Keratinocyte (primary cell): Measurements from ENCODE around the gene ZFP36L2. TPM values are rescaled to one million over a fixed set of nuclear protein-coding genes. Genes with fewer than 3 reads are reported as not detected.
A peak's percentile ranks its signal among the peaks of the same experiment; 100 is the strongest.

Experiments used
- DNase-seq: peaks from one replicate; pipeline ENCODE4 v3.0.0-alpha.2; 2011; ENCODE audit warnings: low read depth, missing footprints, low spot score
- FAIRE-seq: peaks from 2 replicates; lab custom pipeline; 2011; peaks lifted over from hg19 to GRCh38; lab: Jason Lieb, UNC
- H2AFZ ChIP-seq: 2 replicates; pipeline ENCODE4 v1.6.0; 2012; ENCODE audit warnings: low read length, control low read depth, inconsistent platforms; ENCODE audit not compliant: control insufficient read depth
- H3K27ac ChIP-seq: 2 replicates; pipeline ENCODE4 v1.5.1; 2011; ENCODE audit warnings: low read length; ENCODE audit not compliant: control insufficient read depth, insufficient read depth
- H3K27me3 ChIP-seq: 3 replicates; pipeline ENCODE4 v1.6.0; 2011; ENCODE audit warnings: low read length; ENCODE audit not compliant: control insufficient read depth, insufficient read depth; ENCODE audit errors: extremely low read depth
- H3K36me3 ChIP-seq, 2 experiments: 2 replicates in 1 of 2; 3 replicates in 1 of 2; pipeline ENCODE4 v1.5.1; 2011; ENCODE audit warnings: low read length in 2 of 2, mild to moderate bottlenecking in 1 of 2; ENCODE audit not compliant: control insufficient read depth in 2 of 2, insufficient read depth in 2 of 2; ENCODE audit errors: extremely low read depth in 1 of 2
- H3K4me1 ChIP-seq: 3 replicates; pipeline ENCODE4 v1.5.1; 2011; ENCODE audit warnings: low read length; ENCODE audit not compliant: control insufficient read depth, insufficient read depth; ENCODE audit errors: extremely low read depth
- H3K4me2 ChIP-seq: 3 replicates; pipeline ENCODE4 v1.6.0; 2011; ENCODE audit warnings: low read depth, low read length; ENCODE audit not compliant: control insufficient read depth, insufficient read depth; ENCODE audit errors: extremely low read depth
- H3K4me3 ChIP-seq, 3 experiments: fragments of 200-600 bp in 1 of 3; sonication (generic) in 1 of 3; 2 replicates in 2 of 3; 3 replicates in 1 of 3; pipeline ENCODE4 v1.5.1; 2011 to 2016; ENCODE audit warnings: low read length in 3 of 3, mild to moderate bottlenecking in 3 of 3, control low read depth in 2 of 3, inconsistent platforms in 1 of 3, low read depth in 1 of 3, mixed read lengths in 1 of 3, mixed run types in 1 of 3, moderate library complexity in 1 of 3; ENCODE audit not compliant: control insufficient read depth in 2 of 3, insufficient read depth in 2 of 3; ENCODE audit errors: extremely low read depth in 1 of 3
- H3K79me2 ChIP-seq: 2 replicates; pipeline ENCODE4 v1.6.0; 2012; ENCODE audit warnings: low read length; ENCODE audit not compliant: control insufficient read depth, insufficient read depth
- H3K9ac ChIP-seq: 3 replicates; pipeline ENCODE4 v1.6.0; 2011; ENCODE audit warnings: low read length; ENCODE audit not compliant: control insufficient read depth, insufficient read depth; ENCODE audit errors: extremely low read depth
- H3K9me1 ChIP-seq: 3 replicates; pipeline ENCODE4 v1.6.0; 2011; ENCODE audit warnings: low read length; ENCODE audit not compliant: control insufficient read depth, insufficient read depth; ENCODE audit errors: extremely low read depth
- H3K9me3 ChIP-seq: 2 replicates; pipeline ENCODE4 v1.5.1; 2012; ENCODE audit warnings: low read depth, low read length; ENCODE audit not compliant: control insufficient read depth
- H4K20me1 ChIP-seq: 3 replicates; pipeline ENCODE4 v1.6.0; 2011; ENCODE audit warnings: low read length; ENCODE audit not compliant: control insufficient read depth, insufficient read depth; ENCODE audit errors: extremely low read depth
- CTCF ChIP-seq, 3 experiments: IDR thresholded peaks in 1 of 3; conservative IDR thresholded peaks in 1 of 3; optimal IDR thresholded peaks in 1 of 3; 2 replicates in 2 of 3; 3 replicates in 1 of 3; pipeline versions ENCODE3 to v1.5.1; 2011; ENCODE audit warnings: low read length in 3 of 3, mild to moderate bottlenecking in 3 of 3, moderate library complexity in 2 of 3, control low read depth in 1 of 3, inconsistent platforms in 1 of 3; ENCODE audit not compliant: insufficient read depth in 2 of 3; ENCODE audit errors: extremely low read depth in 1 of 3
- EZH2 ChIP-seq: IDR thresholded peaks from one replicate; pipeline ENCODE4 v1.6.1; 2012; ENCODE audit warnings: inconsistent platforms, mild to moderate bottlenecking, low read length, moderate library complexity
- dilution Hi-C: fragments of 300-500 bp; cut with MboI; formaldehyde crosslinking; loops from one replicate; pipeline ENCODE4 v1.7.0; 2020; ENCODE audit warnings: low sequenced_read_pairs; ENCODE audit not compliant: extremely low pct_ligation_motif_present
- polyA plus RNA-seq, 5 experiments: library from polyadenylated mRNA; depleted of rRNA in 3 of 5; stranded (reverse) in 3 of 5; stranded (forward) in 1 of 5; unstranded in 1 of 5; fragments of >200 nt; gene quantifications; 1 replicate in 1 of 5; 2 replicates in 3 of 5; 3 replicates in 1 of 5; pipeline versions ENCODE4 v1.2.1 to v1.2.3, GENCODE V29; 2011 to 2012; ENCODE audit warnings: missing spikeins in 2 of 5, low read depth in 1 of 5, low replicate concordance in 1 of 5

ZFP36L2 gene
- polyA plus RNA-seq, 1 donor (not counting 4 experiments of a cell fraction or from before 2014, with no cell fraction given), result 52.4 TPM

GRCh38 chr2:43186321-43186678, 40.1 kb downstream of the ZFP36L2 start:
- TF ChIP-seq CTCF (optimal IDR thresholded peaks at IDR 0.05 in 1 of 3, IDR thresholded peaks at IDR 0.05 in 1 of 3, conservative IDR thresholded peaks at IDR 0.05 in 1 of 3; ENCODE audit: extremely low read depth in 1 of 3, insufficient read depth in 2 of 3, low read length in 3 of 3) (no peak), EZH2 (no peak)
- no peaks in the 10 kb centered on the region for H3K9me1 ChIP-seq
- no peak overlapping the region for H3K9ac ChIP-seq
- dilution Hi-C loops, result no loop called here
- H3K4me2 ChIP-seq, result no peak overlapping the region
- no peak overlapping the region for H3K4me3 ChIP-seq
- H4K20me1 ChIP-seq, result no peaks in the 10 kb centered on the region
- H3K27ac ChIP-seq, result no peak overlapping the region
- peaks cover 14% of the 10 kb centered on the region for H3K4me1 ChIP-seq
- DNase-seq (no peak), FAIRE-seq (no peak)
- no peak overlapping the region for H2AFZ ChIP-seq
- no peaks in the 10 kb centered on the region for H3K36me3 ChIP-seq
- H3K9me3 ChIP-seq, result no peaks in the 10 kb centered on the region
- no peaks in the 10 kb centered on the region for H3K79me2 ChIP-seq
- no peaks in the 10 kb centered on the region for H3K27me3 ChIP-seq

- DNase-seq (no peak), FAIRE-seq (no peak)
- dilution Hi-C loops, result no loop called here
- no peaks in the 10 kb centered on the region for H3K79me2 ChIP-seq
- TF ChIP-seq CTCF (optimal IDR thresholded peaks at IDR 0.05 in 1 of 3, IDR thresholded peaks at IDR 0.05 in 1 of 3, conservative IDR thresholded peaks at IDR 0.05 in 1 of 3; ENCODE audit: extremely low read depth in 1 of 3, insufficient read depth in 2 of 3, low read length in 3 of 3) (no peak), EZH2 (no peak)
- H3K4me1 ChIP-seq, result peaks cover 23% of the 10 kb centered on the region
- H4K20me1 ChIP-seq, result no peaks in the 10 kb centered on the region
- H3K9ac ChIP-seq, result no peak overlapping the region
- H3K36me3 ChIP-seq, result no peaks in the 10 kb centered on the region
- no peak overlapping the region for H3K4me2 ChIP-seq
- no peaks in the 10 kb centered on the region for H3K9me3 ChIP-seq
- H3K4me3 ChIP-seq, result no peak overlapping the region
- H3K27ac ChIP-seq, result peak overlapping the region; percentile 19
- no peak overlapping the region for H2AFZ ChIP-seq
- no peaks in the 10 kb centered on the region for H3K27me3 ChIP-seq
- H3K9me1 ChIP-seq, result no peaks in the 10 kb centered on the region
These were observed 41.3 kb downstream of the ZFP36L2 start for GRCh38 chr2:43185146-43185545.
